ENCODE data around the gene HLA-DPB1. TPM values are rescaled to one million over a fixed set of nuclear protein-coding genes. Genes with fewer than 3 reads are reported as not detected.
A peak's percentile ranks its signal among the peaks of the same experiment; 100 is the strongest.

Gene HLA-DPB1
- total RNA-seq, 1 experiment from 2014 or later, result not detected

GRCh38 chr6:33124525-33124901 is 48.7 kb downstream of the HLA-DPB1 start:
- no peak overlapping the region for H3K4me3 Mint-ChIP-seq (ENCODE audit: unreplicated experiment)
- TF ChIP-seq CTCF (IDR thresholded peaks at IDR 0.05; ENCODE audit: insufficient read depth in 1 of 2, low read depth in 1 of 2, low read length in 1 of 2, severe bottlenecking in 1 of 2, unreplicated experiment in 1 of 2), result no peak
- CTCF ChIA-PET, result interaction anchor here (1.0 kb wide), 1 partner anchor 25 kb away, joined by 3 read pairs; no protein-coding TSS in a partner anchor
- H3K9me3 ChIP-seq, result peaks cover 13% of the 10 kb centered on the region
- intact Hi-C loops (cut with micrococcal nuclease; ENCODE audit: unreplicated experiment), result no loop called here
- H3K4me1 ChIP-seq, result peaks cover 6% of the 10 kb centered on the region; the same call in 1 of the 2 replicates
- peaks cover 4% of the 10 kb centered on the region for H3K27me3 Mint-ChIP-seq (ENCODE audit: insufficient read depth, unreplicated experiment)
- peaks cover 5% of the 10 kb centered on the region for H3K36me3 Mint-ChIP-seq (ENCODE audit: insufficient read depth, unreplicated experiment)
- no peaks in the 10 kb centered on the region for H3K36me3 ChIP-seq (ENCODE audit: control insufficient read depth, insufficient read depth, low read length)
- H3K9me3 Mint-ChIP-seq (ENCODE audit: unreplicated experiment), result peaks cover 30% of the 10 kb centered on the region
- POLR2A ChIA-PET, result no interaction called here
- BruUV-seq (replicated peaks), result no TSS peak
- no peak for DNase-seq
- no peak overlapping the region for H3K4me3 ChIP-seq (ENCODE audit: low read depth, low read length)
- peaks cover 12% of the 10 kb centered on the region for H3K4me1 Mint-ChIP-seq (ENCODE audit: low read depth, unreplicated experiment)
- no peaks in the 10 kb centered on the region; the same call in 1 of the 2 replicates for H3K27me3 ChIP-seq (replicated peaks; ENCODE audit: control insufficient read depth, insufficient read depth, low read length)
- no peak overlapping the region for H3K27ac Mint-ChIP-seq (ENCODE audit: unreplicated experiment)

GRCh38 chr6:33124947-33125346 is 49.2 kb downstream of the HLA-DPB1 start:
- ChIA-PET CTCF (interaction anchor here (1.0 kb wide), 1 partner anchor 25 kb away, joined by 3 read pairs; no protein-coding TSS in a partner anchor), POLR2A (no interaction called here)
- peaks cover 6% of the 10 kb centered on the region; the same call in 1 of the 2 replicates for H3K4me1 ChIP-seq
- Mint-ChIP-seq H3K36me3 (ENCODE audit: insufficient read depth, unreplicated experiment) (peaks cover 5% of the 10 kb centered on the region), H3K27ac (ENCODE audit: unreplicated experiment) (no peak overlapping the region), H3K4me1 (ENCODE audit: low read depth, unreplicated experiment) (peaks cover 12% of the 10 kb centered on the region), H3K9me3 (ENCODE audit: unreplicated experiment) (peaks cover 30% of the 10 kb centered on the region), H3K27me3 (ENCODE audit: insufficient read depth, unreplicated experiment) (peaks cover 4% of the 10 kb centered on the region), H3K4me3 (ENCODE audit: unreplicated experiment) (no peak overlapping the region)
- TF ChIP-seq CTCF (IDR thresholded peaks at IDR 0.05; ENCODE audit: insufficient read depth in 1 of 2, low read depth in 1 of 2, low read length in 1 of 2, severe bottlenecking in 1 of 2, unreplicated experiment in 1 of 2), result no peak
- H3K27me3 ChIP-seq (replicated peaks; ENCODE audit: control insufficient read depth, insufficient read depth, low read length), result no peaks in the 10 kb centered on the region; the same call in 1 of the 2 replicates
- no TSS peak for BruUV-seq (replicated peaks)
- H3K36me3 ChIP-seq (ENCODE audit: control insufficient read depth, insufficient read depth, low read length), result no peaks in the 10 kb centered on the region
- H3K9me3 ChIP-seq, result peaks cover 13% of the 10 kb centered on the region
- no peak for DNase-seq
- intact Hi-C loops (cut with micrococcal nuclease; ENCODE audit: unreplicated experiment), result no loop called here
- no peak overlapping the region for H3K4me3 ChIP-seq (ENCODE audit: low read depth, low read length)

- no peak overlapping the region for H3K4me3 Mint-ChIP-seq (ENCODE audit: unreplicated experiment)
- intact Hi-C loops (cut with micrococcal nuclease; ENCODE audit: unreplicated experiment), result no loop called here
- H3K4me1 Mint-ChIP-seq (ENCODE audit: low read depth, unreplicated experiment), result peaks cover 12% of the 10 kb centered on the region
- H3K9me3 Mint-ChIP-seq (ENCODE audit: unreplicated experiment), result peaks cover 30% of the 10 kb centered on the region
- peaks cover 5% of the 10 kb centered on the region for H3K36me3 Mint-ChIP-seq (ENCODE audit: insufficient read depth, unreplicated experiment)
- DNase-seq, result peak in 1 of 2 experiments; percentile 28
- BruUV-seq (replicated peaks), result no TSS peak
- peak; percentile 20 to 29 for TF ChIP-seq CTCF (IDR thresholded peaks at IDR 0.05; ENCODE audit: insufficient read depth in 1 of 2, low read depth in 1 of 2, low read length in 1 of 2, severe bottlenecking in 1 of 2, unreplicated experiment in 1 of 2)
- H3K27ac Mint-ChIP-seq (ENCODE audit: unreplicated experiment), result no peak overlapping the region
- Histone ChIP-seq H3K4me1 (peaks cover 6% of the 10 kb centered on the region; the same call in 1 of the 2 replicates), H3K4me3 (ENCODE audit: low read depth, low read length) (no peak overlapping the region), H3K27me3 (replicated peaks; ENCODE audit: control insufficient read depth, insufficient read depth, low read length) (no peaks in the 10 kb centered on the region; the same call in 1 of the 2 replicates), H3K36me3 (ENCODE audit: control insufficient read depth, insufficient read depth, low read length) (no peaks in the 10 kb centered on the region), H3K9me3 (peaks cover 13% of the 10 kb centered on the region)
- POLR2A ChIA-PET, result no interaction called here
- CTCF ChIA-PET, result no interaction called here
- H3K27me3 Mint-ChIP-seq (ENCODE audit: insufficient read depth, unreplicated experiment), result peaks cover 10% of the 10 kb centered on the region
Observed at GRCh38 chr6:33126101-33126714, 50.4 kb downstream of the HLA-DPB1 start.
